GM12878 (cell line): ENCODE results near the gene CCL7. TPM values are rescaled to one million over a fixed set of nuclear protein-coding genes. Genes with fewer than 3 reads are reported as not detected.

ENCODE experiments used
- ATAC-seq: fragments of 200-7000 bp; cut with Tn5 transposase; 3 replicates; pipeline ENCODE4 v1.9.1; 2020; ENCODE audit warnings: mild to moderate bottlenecking, moderate library complexity
- BruUV-seq: library from RNA; stranded (reverse); fragments of 400-500 nt; replicated peaks from 2 replicates; lab custom pipeline; 2021; lab: Mats Ljungman, UMichigan
- CTCF ChIA-PET: fragments of 300-600 bp; sonication (Branson Sonifier 250); formaldehyde crosslinking; extraction: SDS; loops from one replicate; lab custom pipeline; 2021; ENCODE audit warnings: inconsistent platforms; lab: Yijun Ruan, JAX
- POLR2A ChIA-PET: fragments of 350-600 bp; formaldehyde crosslinking; extraction: SDS; loops from one replicate; lab custom pipeline; 2021; ENCODE audit warnings: inconsistent platforms; lab: Charles Lee
- RAD21 ChIA-PET: fragments of 300-600 bp; sonication (Branson Sonifier 250); formaldehyde crosslinking; loops from one replicate; lab custom pipeline; 2023; ENCODE audit warnings: antibody characterized with exemption; ENCODE audit not compliant: unreplicated experiment; lab: Charles Lee
- SMC1A ChIA-PET: fragments of 300-600 bp; sonication (Branson Sonifier 250); formaldehyde crosslinking; loops from one replicate; lab custom pipeline; 2023; ENCODE audit not compliant: unreplicated experiment, uncharacterized antibody; lab: Charles Lee
- DNase-seq: peaks from one replicate; pipeline ENCODE4 v3.0.0-alpha.2; 2011; ENCODE audit warnings: low read depth, low spot score
- FAIRE-seq: peaks from 3 replicates; lab custom pipeline; 2011; peaks lifted over from hg19 to GRCh38; lab: Jason Lieb, UNC
- H2AFZ ChIP-seq: 2 replicates; pipeline ENCODE4 v1.6.0; 2011; ENCODE audit warnings: low read depth, low read length, control low read depth; ENCODE audit not compliant: control insufficient read depth
- H3K27ac ChIP-seq: 2 replicates; pipeline ENCODE4 v1.5.1; 2011; ENCODE audit warnings: control low read depth; ENCODE audit not compliant: control insufficient read depth, insufficient read depth
- H3K27me3 ChIP-seq, 2 experiments: replicated peaks in 1 of 2; 2 replicates each; pipeline versions ENCODE4 v1.6.0 to v1.6.1; 2011; ENCODE audit warnings: low read length in 1 of 2; ENCODE audit not compliant: control insufficient read depth in 2 of 2, insufficient read depth in 2 of 2
- H3K36me3 ChIP-seq, 2 experiments: 2 replicates each; pipeline ENCODE4 v1.5.1; 2011; ENCODE audit warnings: low read length in 1 of 2; ENCODE audit not compliant: control insufficient read depth in 2 of 2, insufficient read depth in 2 of 2
- H3K4me1 ChIP-seq: 2 replicates; pipeline ENCODE4 v1.6.1; 2011; ENCODE audit warnings: mild to moderate bottlenecking, low read length, moderate library complexity, mixed read lengths; ENCODE audit not compliant: control insufficient read depth, insufficient read depth
- H3K4me2 ChIP-seq: 2 replicates; pipeline ENCODE4 v1.6.0; 2011; ENCODE audit warnings: control low read depth; ENCODE audit not compliant: control insufficient read depth, insufficient read depth
- H3K4me3 ChIP-seq: fragments of 200-600 bp; sonication (generic); 2 replicates; pipeline ENCODE4 v1.5.1; 2016
- H3K79me2 ChIP-seq: 2 replicates; pipeline ENCODE4 v1.6.0; 2011; ENCODE audit warnings: low read length; ENCODE audit not compliant: control insufficient read depth, insufficient read depth
- H3K9ac ChIP-seq: 2 replicates; pipeline ENCODE4 v1.8.0; 2011; ENCODE audit warnings: low read length, control low read depth, mixed read lengths; ENCODE audit not compliant: control insufficient read depth, insufficient read depth
- H3K9me3 ChIP-seq: replicated peaks from 3 replicates; pipeline ENCODE4 v1.5.1; 2011; ENCODE audit warnings: mild to moderate bottlenecking, low read length; ENCODE audit not compliant: control insufficient read depth, insufficient read depth
- H4K20me1 ChIP-seq: 2 replicates; pipeline ENCODE4 v1.6.0; 2011; ENCODE audit not compliant: control insufficient read depth, insufficient read depth
- BCLAF1 ChIP-seq: fragments of 450-650 bp; IDR thresholded peaks from 2 replicates; pipeline ENCODE4 v1.6.1; 2017; ENCODE audit warnings: antibody characterized with exemption, mild to moderate bottlenecking, moderate library complexity
- CHD2 ChIP-seq: IDR thresholded peaks from 2 replicates; pipeline ENCODE4 v1.6.1; 2011; ENCODE audit warnings: low read depth, low read length, improper control_type of control experiment, borderline replicate concordance
- FOS ChIP-seq: IDR thresholded peaks from 3 replicates; pipeline ENCODE4 v1.6.1; 2011; ENCODE audit warnings: borderline replicate concordance; ENCODE audit not compliant: insufficient read length; ENCODE audit errors: extremely low read depth
- NR2C1 ChIP-seq: fragments of 450-650 bp; IDR thresholded peaks from 2 replicates; pipeline ENCODE4 v1.6.1; 2017; ENCODE audit warnings: antibody characterized with exemption, mild to moderate bottlenecking, moderate library complexity
- POLR2A ChIP-seq: IDR thresholded peaks from 2 replicates; pipeline ENCODE4 v1.6.1; 2011; ENCODE audit warnings: low read depth, mild to moderate bottlenecking, low read length
- POLR2AphosphoS2 ChIP-seq: IDR thresholded peaks from 2 replicates; pipeline ENCODE4 v1.6.1; 2011; ENCODE audit warnings: low read depth, mild to moderate bottlenecking, low read length, improper control_type of control experiment, moderate library complexity
- RAD21 ChIP-seq: IDR thresholded peaks from 2 replicates; pipeline ENCODE4 v1.6.1; 2011; ENCODE audit warnings: mild to moderate bottlenecking, low read depth, low read length, moderate library complexity; ENCODE audit not compliant: insufficient read depth
- RELB ChIP-seq: fragments of 450-650 bp; IDR thresholded peaks from 2 replicates; pipeline ENCODE4 v1.6.1; 2017; ENCODE audit warnings: low read depth, mild to moderate bottlenecking, moderate library complexity
- STAT1 ChIP-seq: fragments of 450-650 bp; conservative IDR thresholded peaks from 2 replicates; pipeline ENCODE4 v1.6.1; 2014; ENCODE audit warnings: antibody characterized with exemption, mild to moderate bottlenecking
- TCF3 ChIP-seq: IDR thresholded peaks from 2 replicates; pipeline ENCODE4 v1.6.1; 2012; ENCODE audit warnings: low read depth, mild to moderate bottlenecking, low read length, borderline replicate concordance; ENCODE audit not compliant: insufficient read depth
- WGBS: methylation state at CpG from one replicate; pipeline ENCODE4 v1.1.6; 2016; ENCODE audit warnings: low lambda C conversion rate; ENCODE audit not compliant: insufficient replicate concordance, insufficient coverage; ENCODE audit errors: missing lambda C conversion rate; 5-methylcytosine and 5-hydroxymethylcytosine counted together
- in situ Hi-C: fragments of 300-500 bp; cut with MboI; formaldehyde crosslinking; loops from 9 replicates; pipeline ENCODE4 v1.14.3; 2018; ENCODE audit warnings: mixed read lengths
- intact Hi-C: fragments of 100-400 bp; cut with micrococcal nuclease; formaldehyde crosslinking; loops from one replicate; pipeline ENCODE4 v1.14.2; 2022; ENCODE audit not compliant: unreplicated experiment
- polyA plus RNA-seq, 11 experiments: library from polyadenylated mRNA; depleted of rRNA in 4 of 11; unstranded in 6 of 11; stranded (reverse) in 5 of 11; fragments of >200 nt; fragmentation: Nextera tagmentation in 4 of 11; fragmentation: Illumina TruSeq in 1 of 11; extraction: Ambion mirVana in 4 of 11; extraction: Trizol in 1 of 11; gene quantifications; 1 replicate in 1 of 11; 2 replicates in 10 of 11; pipeline versions ENCODE4 v1.2.1 to v1.2.3, GENCODE V29; 2011 to 2016; ENCODE audit warnings: inconsistent platforms in 2 of 11, missing spikeins in 2 of 11, low read depth in 1 of 11
- total RNA-seq, 4 experiments: library from RNA; depleted of rRNA in 3 of 4; stranded (reverse); fragments of >200 nt in 3 of 4; fragmentation: Illumina TruSeq in 1 of 4; extraction: Trizol in 1 of 4; gene quantifications; 2 replicates each; pipeline versions ENCODE4 v1.2.1 to v1.2.3, GENCODE V29; 2013 to 2021

Gene CCL7
- total and polyA plus RNA-seq, 10 of the 15 experiments (the other 5 are each of a cell fraction or from before 2014, with no cell fraction given), result not detected

GRCh38 chr17:34254651-34255380 lies 15.2 kb upstream of the CCL7 start, which contains the start of gene CCL2:
Gene CCL2, plus strand, starts transcription at chr17:34255285. Its CDS starts 65 bp downstream, at chr17:34255350.
- ChIA-PET CTCF (interaction anchor here (1.1 to 1.6 kb wide), 2 partner anchors 54 to 107 kb away, joined by 3 to 4 read pairs; no protein-coding TSS in a partner anchor), RAD21 (no interaction called here), POLR2A (no interaction called here), SMC1A (no interaction called here)
- WGBS, result 16% methylated on average over 11 of the region's 11 CpGs
- no peaks in the 10 kb centered on the region; the same call in 1 of the 2 replicates for H4K20me1 ChIP-seq
- H3K79me2 ChIP-seq, result no peaks in the 10 kb centered on the region
- in situ Hi-C loops, result no loop called here
- no peak for FAIRE-seq
- DNase-seq, result no peak
- peaks cover 16% of the 10 kb centered on the region for H3K4me1 ChIP-seq
- H3K4me2 ChIP-seq, result no peak within 1 kb of the TSS
- peaks cover 1 to 17% of the 10 kb centered on the region in 2 experiments; a peak in 3 of 4 replicates for H3K27me3 ChIP-seq
- no peak within 1 kb of the TSS for H3K9ac ChIP-seq
- no TSS peak for BruUV-seq
- no peak within 1 kb of the TSS for H3K27ac ChIP-seq
- H3K9me3 ChIP-seq, result no peaks in the 10 kb centered on the region
- TF ChIP-seq POLR2AphosphoS2 (no peak), FOS (no peak), STAT1 (no peak), TCF3 (no peak), POLR2A (no peak), RELB (no peak), BCLAF1 (no peak), NR2C1 (no peak), RAD21 (no peak), CHD2 (no peak)
- no peaks in the 10 kb centered on the region for H3K36me3 ChIP-seq
- ATAC-seq, result no peak
- no peak within 1 kb of the TSS for H3K4me3 ChIP-seq
- no peak within 1 kb of the TSS for H2AFZ ChIP-seq
- intact Hi-C loops, result no loop called here
